HepG2 (cell line): ENCODE data around the gene CAD. TPM values are rescaled to one million over a fixed set of nuclear protein-coding genes. Genes with fewer than 3 reads are reported as not detected.

ENCODE experiments used
- CENPT ChIP-seq: sonication (generic); formaldehyde crosslinking; IDR thresholded peaks from 2 replicates; pipeline ENCODE4 v1.8.0; 2022; ENCODE audit warnings: low read depth, mild to moderate bottlenecking, moderate library complexity, missing genetic modification reagents
- FOXP4 ChIP-seq: sonication (generic); formaldehyde crosslinking; IDR thresholded peaks from 2 replicates; pipeline ENCODE4 v1.4.0; 2020; ENCODE audit warnings: missing genetic modification reagents
- GMEB1 ChIP-seq: sonication (generic); formaldehyde crosslinking; IDR thresholded peaks from 2 replicates; pipeline ENCODE4 v1.5.1; 2020; ENCODE audit warnings: missing genetic modification reagents, mild to moderate bottlenecking, borderline replicate concordance
- HDAC2 ChIP-seq: sonication (generic); formaldehyde crosslinking; IDR thresholded peaks from 2 replicates; pipeline ENCODE4 v1.4.0; 2020; ENCODE audit warnings: missing genetic modification reagents
- HMG20A ChIP-seq: IDR thresholded peaks from 2 replicates; pipeline ENCODE4 v1.6.1; 2016; ENCODE audit warnings: borderline replicate concordance
- POGK ChIP-seq: sonication (generic); formaldehyde crosslinking; conservative IDR thresholded peaks from 2 replicates; pipeline ENCODE4 v1.8.0; 2022; ENCODE audit warnings: mild to moderate bottlenecking, moderate library complexity, missing genetic modification reagents
- RFXANK ChIP-seq: IDR thresholded peaks from 2 replicates; pipeline ENCODE4 v1.6.1; 2016
- TRIM22 ChIP-seq: fragments of 450-650 bp; IDR thresholded peaks from 2 replicates; pipeline ENCODE4 v1.6.1; 2017
- U2AF1 ChIP-seq: fragments of 200-400 bp; formaldehyde crosslinking; optimal IDR thresholded peaks from 2 replicates; pipeline ENCODE3; 2017; ENCODE audit warnings: mild to moderate bottlenecking, low read depth, low read length
- ZBTB7A ChIP-seq: sonication (generic); formaldehyde crosslinking; IDR thresholded peaks from 2 replicates; pipeline ENCODE4 v1.8.0; 2022; ENCODE audit warnings: mild to moderate bottlenecking, missing genetic modification reagents
- ZFP62 ChIP-seq: sonication (generic); formaldehyde crosslinking; IDR thresholded peaks from 2 replicates; pipeline ENCODE4 v1.4.0; 2020; ENCODE audit warnings: missing genetic modification reagents
- ZNF296 ChIP-seq: sonication (generic); formaldehyde crosslinking; conservative IDR thresholded peaks from 2 replicates; pipeline ENCODE4 v1.5.0; 2020; ENCODE audit warnings: mild to moderate bottlenecking, missing genetic modification reagents
- ZNF335 ChIP-seq: sonication (generic); formaldehyde crosslinking; IDR thresholded peaks from 2 replicates; pipeline ENCODE4 v1.4.0; 2020; ENCODE audit warnings: missing genetic modification reagents
- ZNF446 ChIP-seq: sonication (generic); formaldehyde crosslinking; IDR thresholded peaks from 2 replicates; pipeline ENCODE4 v1.5.0; 2020; ENCODE audit warnings: mild to moderate bottlenecking, missing genetic modification reagents
- ZNF468 ChIP-seq: sonication (generic); formaldehyde crosslinking; IDR thresholded peaks from 2 replicates; pipeline ENCODE4 v1.8.0; 2022; ENCODE audit warnings: mild to moderate bottlenecking, moderate library complexity, missing genetic modification reagents
- ZNF678 ChIP-seq: sonication (generic); formaldehyde crosslinking; IDR thresholded peaks from 2 replicates; pipeline ENCODE4 v1.4.0; 2020; ENCODE audit warnings: mild to moderate bottlenecking, missing genetic modification reagents
- polyA plus RNA-seq, 8 experiments: library from polyadenylated mRNA; depleted of rRNA in 3 of 8; stranded (reverse) in 7 of 8; unstranded in 1 of 8; fragments of >200 nt; fragmentation: Illumina TruSeq in 4 of 8; extraction: Trizol in 4 of 8; gene quantifications; 2 replicates each; pipeline versions ENCODE4 v1.2.1 to v1.2.3, GENCODE V29; 2011 to 2016; ENCODE audit warnings: low read depth in 4 of 8, missing spikeins in 1 of 8, mixed read lengths in 1 of 8; ENCODE audit not compliant: insufficient read depth in 1 of 8
- total RNA-seq, 5 experiments: library from RNA; depleted of rRNA; stranded (reverse); fragments of >200 nt; fragmentation: Illumina TruSeq; extraction: Trizol; gene quantifications; 2 replicates each; pipeline ENCODE4 v1.2.3, GENCODE V29; 2016; ENCODE audit warnings: low read depth in 1 of 5

CAD gene
- total and polyA plus RNA-seq, 2 of the 13 experiments (the other 11 are each of a cell fraction or from before 2014, with no cell fraction given), result 21.7 to 37.0 TPM

GRCh38 chr2:27217173-27218121 is at the start of gene CAD (continued):
- TF ChIP-seq TRIM22, result no peak
- TF ChIP-seq ZNF468 (CRISPR knock-in tag), result no peak
- TF ChIP-seq FOXP4 (CRISPR knock-in tag), result 0 out of 2 replicates have a peak, but pooled peaks have one; percentile 15
- no peak for TF ChIP-seq ZFP62
- 0 out of 2 replicates have a peak, but pooled peaks have one; percentile 41 for TF ChIP-seq POGK (CRISPR knock-in tag)
- no peak for TF ChIP-seq HDAC2 (CRISPR knock-in tag)
- TF ChIP-seq ZBTB7A (CRISPR knock-in tag), result peak; percentile 70; the same call in 1 of the 2 replicates
- no peak for TF ChIP-seq ZNF335 (CRISPR knock-in tag)
- TF ChIP-seq RFXANK (CRISPR knock-in tag), result no peak
- no peak for TF ChIP-seq HMG20A (CRISPR knock-in tag)
- no peak for TF ChIP-seq U2AF1
- no peak for TF ChIP-seq ZNF678 (CRISPR knock-in tag)
- TF ChIP-seq ZNF446, result no peak
- peak; percentile 77; the same call in 1 of the 2 replicates for TF ChIP-seq CENPT (CRISPR knock-in tag)
- peak; percentile 88 for TF ChIP-seq GMEB1 (CRISPR knock-in tag)
- no peak for TF ChIP-seq ZNF296 (CRISPR knock-in tag)
